ENCODE measurements around the gene ASPSCR1. TPM values are rescaled to one million over a fixed set of nuclear protein-coding genes. Genes with fewer than 3 reads are reported as not detected.

Gene ASPSCR1
- total RNA-seq, 3 donors from 2014 or later: 33.1 to 35.2 (median 34.5) TPM

DNA sequence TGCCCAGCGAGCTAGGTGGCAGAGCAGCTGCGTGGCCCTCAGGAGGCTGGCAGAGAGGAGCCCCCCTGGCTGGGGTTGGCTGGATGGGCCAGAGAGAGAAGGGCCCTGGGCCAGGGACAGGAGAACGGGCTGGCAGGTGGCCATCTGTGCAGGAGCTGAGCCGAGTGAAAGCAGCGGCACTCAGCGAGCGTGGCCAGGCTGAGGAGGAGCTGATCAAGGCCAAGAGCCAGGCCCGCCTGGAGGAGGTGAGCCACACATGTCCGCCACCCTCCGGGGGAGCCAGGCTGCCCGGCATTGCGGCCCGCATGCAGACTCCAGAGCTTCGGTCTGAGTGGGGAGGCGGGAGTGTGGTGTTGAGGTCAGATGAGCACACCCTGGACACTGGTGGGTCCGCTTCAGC, 52.0 kb downstream of the ASPSCR1 start:
- no peak for TF ChIP-seq CTCF (IDR thresholded peaks at IDR 0.05)
- intact Hi-C loops (cut with DNase I, micrococcal nuclease): no loop called here
- ATAC-seq (no peak), DNase-seq (no peak)
- H3K4me1 ChIP-seq (ENCODE audit: low read depth): peaks cover 12% of the 10 kb centered on the region
- H3K36me3 ChIP-seq (ENCODE audit: low read depth): no peaks in the 10 kb centered on the region
- no peak overlapping the region for H3K4me3 ChIP-seq
- H3K9me3 ChIP-seq: no peaks in the 10 kb centered on the region

- DNase-seq (no peak), ATAC-seq (peak; percentile 4)
- intact Hi-C loops (cut with DNase I, micrococcal nuclease): loop anchor here (5.0 to 10.0 kb wide), 2 partner anchors 122 to 125 kb away; no protein-coding TSS in a partner anchor
- H3K4me1 ChIP-seq (ENCODE audit: low read depth): peaks cover 12% of the 10 kb centered on the region
- no peak for TF ChIP-seq CTCF (IDR thresholded peaks at IDR 0.05)
- no peaks in the 10 kb centered on the region for H3K9me3 ChIP-seq
- H3K36me3 ChIP-seq (ENCODE audit: low read depth): no peaks in the 10 kb centered on the region
- H3K4me3 ChIP-seq: no peak overlapping the region
Observed at GRCh38 chr17:82029990-82030469, 52.6 kb downstream of the ASPSCR1 start.

DNA sequence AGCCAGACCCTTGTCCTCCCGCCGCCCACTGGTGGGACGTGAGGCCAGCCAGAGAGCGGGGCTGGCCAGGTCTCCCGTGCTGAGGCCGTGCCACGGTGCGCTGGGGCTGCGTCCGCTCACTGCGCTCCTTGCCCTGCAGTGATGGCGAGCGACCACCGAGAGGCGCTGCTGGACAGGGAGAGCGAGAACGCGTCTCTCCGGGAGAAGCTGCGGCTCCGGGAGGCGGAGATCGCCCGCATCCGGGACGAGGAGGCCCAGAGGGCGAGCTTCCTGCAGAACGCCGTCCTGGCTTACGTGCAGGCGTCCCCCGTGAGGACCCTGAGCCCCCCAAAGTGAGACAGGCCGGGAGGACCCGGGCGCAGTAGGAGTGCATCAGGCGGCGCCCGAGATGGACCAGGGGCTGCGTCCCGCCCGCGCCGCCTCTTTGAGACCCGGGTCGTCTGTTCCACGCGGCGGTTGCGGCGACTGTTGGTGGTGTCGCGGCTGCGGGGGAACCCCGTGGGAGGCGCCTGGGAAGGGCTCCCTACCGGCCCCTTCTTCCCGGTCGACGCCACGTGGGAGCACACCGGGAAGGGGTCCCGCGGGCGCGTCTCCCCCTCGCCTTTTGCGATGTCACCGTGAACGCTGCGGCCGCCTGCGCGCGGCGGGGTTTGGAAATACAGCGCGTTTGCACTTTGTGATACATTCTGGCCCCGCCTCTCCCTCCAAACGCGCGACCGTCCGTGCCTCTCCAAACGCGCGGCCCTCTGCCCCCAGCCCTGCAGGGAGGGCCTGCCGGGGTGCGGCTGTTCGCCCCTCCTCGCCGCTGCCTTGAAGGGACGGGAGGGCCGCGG, 53.3 kb downstream of the ASPSCR1 start:
- intact Hi-C loops (cut with DNase I, micrococcal nuclease): loop anchor here (5.0 to 10.0 kb wide), 2 partner anchors 122 to 124 kb away; no protein-coding TSS in a partner anchor
- ATAC-seq (peak; percentile 94), DNase-seq (peak; percentile 78 to 92 (median 92))
- H3K4me1 ChIP-seq (ENCODE audit: low read depth): peaks cover 12% of the 10 kb centered on the region
- no peaks in the 10 kb centered on the region for H3K9me3 ChIP-seq
- H3K4me3 ChIP-seq: no peak overlapping the region
- H3K36me3 ChIP-seq (ENCODE audit: low read depth): no peaks in the 10 kb centered on the region
- TF ChIP-seq CTCF (IDR thresholded peaks at IDR 0.05): peak; percentile 87

GRCh38 chr17:82031303-82031884, 54.0 kb downstream of the ASPSCR1 start, which contains the start of gene RAC3:
TSS of gene RAC3 (plus strand) at chr17:82031678. CDS start at chr17:82031762, 84 bp downstream.
- peaks cover 16% of the 10 kb centered on the region for H3K4me1 ChIP-seq (ENCODE audit: low read depth)
- H3K9me3 ChIP-seq: no peaks in the 10 kb centered on the region
- ATAC-seq (peak; percentile 13), DNase-seq (no peak)
- no peak for TF ChIP-seq CTCF (IDR thresholded peaks at IDR 0.05)
- H3K4me3 ChIP-seq: no peak within 1 kb of the TSS
- no peaks in the 10 kb centered on the region for H3K36me3 ChIP-seq (ENCODE audit: low read depth)
- intact Hi-C loops (cut with DNase I, micrococcal nuclease): loop anchor here (5.0 to 10.0 kb wide), 2 partner anchors 121 to 123 kb away; no protein-coding TSS in a partner anchor

DNA sequence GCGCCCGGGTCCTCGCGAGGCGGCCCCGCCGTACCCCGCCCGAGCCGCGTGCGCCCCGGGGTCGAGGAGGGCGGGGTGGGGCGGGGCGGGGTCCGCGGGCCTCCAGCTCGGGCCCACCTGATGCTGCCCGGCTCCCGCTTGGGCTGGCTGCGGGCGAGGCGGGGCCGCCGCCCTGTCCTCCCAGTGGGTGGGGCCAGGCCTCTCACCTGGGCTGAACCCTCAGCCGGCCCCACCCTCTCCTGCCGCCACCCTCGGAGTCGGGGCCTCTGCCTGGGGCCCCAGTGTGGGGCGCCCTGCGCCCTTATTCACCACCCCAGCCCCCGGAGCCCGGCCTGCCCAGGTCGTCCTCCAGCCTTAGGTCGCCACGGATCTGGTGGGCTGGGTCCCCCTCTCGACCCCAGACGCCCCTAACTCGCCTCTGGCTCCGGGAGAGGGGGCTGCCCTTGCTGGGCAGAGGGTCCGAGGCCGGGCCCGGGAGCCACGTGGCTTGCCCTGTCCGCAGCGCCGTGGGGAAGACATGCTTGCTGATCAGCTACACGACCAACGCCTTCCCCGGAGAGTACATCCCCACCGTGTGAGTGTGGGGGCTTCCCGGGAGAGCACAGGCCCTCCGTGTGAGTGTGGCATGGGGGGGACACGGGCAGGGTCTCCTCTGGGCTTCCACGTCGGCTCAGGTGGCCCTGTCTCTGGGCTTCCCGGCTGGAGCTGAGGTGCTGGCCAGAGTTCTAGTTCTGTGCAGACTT, 54.6 kb downstream of the ASPSCR1 start:
- TF ChIP-seq CTCF (IDR thresholded peaks at IDR 0.05): no peak
- no peak overlapping the region for H3K4me3 ChIP-seq
- DNase-seq (peak; percentile 79 to 87 (median 84)), ATAC-seq (peak; percentile 65)
- H3K9me3 ChIP-seq: no peaks in the 10 kb centered on the region
- intact Hi-C loops (cut with DNase I, micrococcal nuclease): loop anchor here (5.0 to 10.0 kb wide), 2 partner anchors 120 to 123 kb away; no protein-coding TSS in a partner anchor
- H3K4me1 ChIP-seq (ENCODE audit: low read depth): peaks cover 19% of the 10 kb centered on the region
- no peaks in the 10 kb centered on the region for H3K36me3 ChIP-seq (ENCODE audit: low read depth)

Measured in mucosa of descending colon (tissue), 3 donors.